Measurements from ENCODE around the gene ITGB1BP1. TPM values are rescaled to one million over a fixed set of nuclear protein-coding genes. Genes with fewer than 3 reads are reported as not detected.

Gene ITGB1BP1
- total and polyA plus RNA-seq, 9 of the 15 experiments (the other 6 are each of a cell fraction or from before 2014, with no cell fraction given): 37.8 to 95.3 (median 50.4) TPM

DNA sequence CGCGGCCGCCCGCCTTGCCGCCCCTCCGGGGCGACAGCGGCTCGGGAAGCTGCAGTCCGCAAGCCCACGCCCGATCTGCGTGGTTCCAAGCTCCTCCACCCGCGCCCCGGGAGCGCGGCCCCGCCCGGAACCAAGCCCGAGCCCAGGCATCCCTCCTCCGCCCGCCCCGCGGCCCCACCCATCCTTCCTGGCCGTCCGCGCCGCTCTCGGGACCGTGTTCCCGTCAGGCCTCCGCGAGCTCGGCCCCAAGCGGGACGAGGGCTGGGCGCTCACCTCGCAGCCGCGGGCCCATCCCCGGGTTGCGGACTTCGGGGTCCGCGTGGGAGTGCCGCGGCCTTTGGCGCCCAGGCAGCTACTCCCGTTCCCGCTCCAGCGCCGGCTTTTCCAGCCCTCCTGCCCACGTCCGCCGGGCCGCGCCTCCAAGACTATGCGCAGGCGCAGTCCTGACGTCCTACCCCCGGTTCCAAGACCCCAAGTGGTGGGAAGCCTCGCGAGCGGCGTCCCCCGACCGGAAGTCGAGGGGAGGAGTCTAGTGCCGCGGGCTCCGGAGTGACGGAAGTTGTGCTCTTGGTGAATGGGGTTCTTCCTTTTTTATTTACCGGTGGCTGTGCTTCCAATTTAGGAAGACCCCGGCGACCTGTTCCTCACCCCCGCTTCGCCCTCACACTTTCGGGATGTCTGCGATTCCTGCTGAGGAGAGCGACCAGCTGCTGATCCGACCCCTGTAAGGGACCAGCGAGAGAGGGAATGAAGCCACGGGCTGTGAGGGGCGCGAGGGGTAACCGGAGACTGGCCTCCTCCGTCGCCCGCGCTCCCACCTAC lies at the start of gene ITGB1BP1, which contains the start of gene CPSF3 (continued):
- TF ChIP-seq, protein P1, sequence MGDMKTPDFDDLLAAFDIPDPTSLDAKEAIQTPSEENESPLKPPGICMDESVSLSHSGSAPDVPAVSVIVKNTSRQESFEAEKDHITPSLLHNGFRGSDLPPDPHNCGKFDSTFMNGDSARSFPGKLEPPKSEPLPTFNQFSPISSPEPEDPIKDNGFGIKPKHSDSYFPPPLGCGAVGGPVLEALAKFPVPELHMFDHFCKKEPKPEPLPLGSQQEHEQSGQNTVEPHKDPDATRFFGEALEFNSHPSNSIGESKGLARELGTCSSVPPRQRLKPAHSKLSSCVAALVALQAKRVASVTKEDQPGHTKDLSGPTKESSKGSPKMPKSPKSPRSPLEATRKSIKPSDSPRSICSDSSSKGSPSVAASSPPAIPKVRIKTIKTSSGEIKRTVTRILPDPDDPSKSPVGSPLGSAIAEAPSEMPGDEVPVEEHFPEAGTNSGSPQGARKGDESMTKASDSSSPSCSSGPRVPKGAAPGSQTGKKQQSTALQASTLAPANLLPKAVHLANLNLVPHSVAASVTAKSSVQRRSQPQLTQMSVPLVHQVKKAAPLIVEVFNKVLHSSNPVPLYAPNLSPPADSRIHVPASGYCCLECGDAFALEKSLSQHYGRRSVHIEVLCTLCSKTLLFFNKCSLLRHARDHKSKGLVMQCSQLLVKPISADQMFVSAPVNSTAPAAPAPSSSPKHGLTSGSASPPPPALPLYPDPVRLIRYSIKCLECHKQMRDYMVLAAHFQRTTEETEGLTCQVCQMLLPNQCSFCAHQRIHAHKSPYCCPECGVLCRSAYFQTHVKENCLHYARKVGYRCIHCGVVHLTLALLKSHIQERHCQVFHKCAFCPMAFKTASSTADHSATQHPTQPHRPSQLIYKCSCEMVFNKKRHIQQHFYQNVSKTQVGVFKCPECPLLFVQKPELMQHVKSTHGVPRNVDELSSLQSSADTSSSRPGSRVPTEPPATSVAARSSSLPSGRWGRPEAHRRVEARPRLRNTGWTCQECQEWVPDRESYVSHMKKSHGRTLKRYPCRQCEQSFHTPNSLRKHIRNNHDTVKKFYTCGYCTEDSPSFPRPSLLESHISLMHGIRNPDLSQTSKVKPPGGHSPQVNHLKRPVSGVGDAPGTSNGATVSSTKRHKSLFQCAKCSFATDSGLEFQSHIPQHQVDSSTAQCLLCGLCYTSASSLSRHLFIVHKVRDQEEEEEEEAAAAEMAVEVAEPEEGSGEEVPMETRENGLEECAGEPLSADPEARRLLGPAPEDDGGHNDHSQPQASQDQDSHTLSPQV (IDR thresholded peaks at IDR 0.05): peak; percentile 34; the same call in 1 of the 2 replicates
- TF ChIP-seq, protein P2, sequence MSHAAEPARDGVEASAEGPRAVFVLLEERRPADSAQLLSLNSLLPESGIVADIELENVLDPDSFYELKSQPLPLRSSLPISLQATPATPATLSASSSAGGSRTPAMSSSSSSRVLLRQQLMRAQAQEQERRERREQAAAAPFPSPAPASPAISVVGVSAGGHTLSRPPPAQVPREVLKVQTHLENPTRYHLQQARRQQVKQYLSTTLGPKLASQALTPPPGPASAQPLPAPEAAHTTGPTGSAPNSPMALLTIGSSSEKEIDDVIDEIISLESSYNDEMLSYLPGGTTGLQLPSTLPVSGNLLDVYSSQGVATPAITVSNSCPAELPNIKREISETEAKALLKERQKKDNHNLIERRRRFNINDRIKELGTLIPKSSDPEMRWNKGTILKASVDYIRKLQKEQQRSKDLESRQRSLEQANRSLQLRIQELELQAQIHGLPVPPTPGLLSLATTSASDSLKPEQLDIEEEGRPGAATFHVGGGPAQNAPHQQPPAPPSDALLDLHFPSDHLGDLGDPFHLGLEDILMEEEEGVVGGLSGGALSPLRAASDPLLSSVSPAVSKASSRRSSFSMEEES (CRISPR knock-in tag; IDR thresholded peaks at IDR 0.05): no peak
- TF ChIP-seq ZNF444 (CRISPR knock-in tag; IDR thresholded peaks at IDR 0.05): no peak
- peak; percentile 78; the same call in 1 of the 2 replicates for TF ChIP-seq ZBTB7A (IDR thresholded peaks at IDR 0.05; ENCODE audit: borderline replicate concordance, control insufficient read depth, low read depth, low read length)
- no peak for TF ChIP-seq TEAD4 (IDR thresholded peaks at IDR 0.05; ENCODE audit: low read length)
- TF ChIP-seq TEAD4 (CRISPR knock-in tag; IDR thresholded peaks at IDR 0.05; ENCODE audit: borderline replicate concordance): peak; percentile 56; the same call in 1 of the 2 replicates
- 0 out of 2 replicates have a peak, but pooled peaks have one; percentile 16 for TF ChIP-seq ZSCAN32 (CRISPR knock-in tag; IDR thresholded peaks at IDR 0.05)
- TF ChIP-seq, protein P3, sequence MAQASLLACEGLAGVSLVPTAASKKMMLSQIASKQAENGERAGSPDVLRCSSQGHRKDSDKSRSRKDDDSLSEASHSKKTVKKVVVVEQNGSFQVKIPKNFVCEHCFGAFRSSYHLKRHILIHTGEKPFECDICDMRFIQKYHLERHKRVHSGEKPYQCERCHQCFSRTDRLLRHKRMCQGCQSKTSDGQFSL (CRISPR knock-in tag; IDR thresholded peaks at IDR 0.05): peak; percentile 60; the same call in 1 of the 2 replicates
- TF ChIP-seq, protein P3 (tag; IDR thresholded peaks at IDR 0.05): no peak
- TF ChIP-seq, protein P4, sequence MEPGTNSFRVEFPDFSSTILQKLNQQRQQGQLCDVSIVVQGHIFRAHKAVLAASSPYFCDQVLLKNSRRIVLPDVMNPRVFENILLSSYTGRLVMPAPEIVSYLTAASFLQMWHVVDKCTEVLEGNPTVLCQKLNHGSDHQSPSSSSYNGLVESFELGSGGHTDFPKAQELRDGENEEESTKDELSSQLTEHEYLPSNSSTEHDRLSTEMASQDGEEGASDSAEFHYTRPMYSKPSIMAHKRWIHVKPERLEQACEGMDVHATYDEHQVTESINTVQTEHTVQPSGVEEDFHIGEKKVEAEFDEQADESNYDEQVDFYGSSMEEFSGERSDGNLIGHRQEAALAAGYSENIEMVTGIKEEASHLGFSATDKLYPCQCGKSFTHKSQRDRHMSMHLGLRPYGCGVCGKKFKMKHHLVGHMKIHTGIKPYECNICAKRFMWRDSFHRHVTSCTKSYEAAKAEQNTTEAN (CRISPR knock-in tag; IDR thresholded peaks at IDR 0.05): 0 out of 2 replicates have a peak, but pooled peaks have one; percentile 52
- no peak for TF ChIP-seq U2AF2 (optimal IDR thresholded peaks at IDR 0.05; ENCODE audit: low read depth, low read length)
- peak; percentile 56; the same call in 1 of the 2 replicates for TF ChIP-seq ZNF143 (CRISPR knock-in tag; IDR thresholded peaks at IDR 0.05)
- peak; percentile 68 to 76 for TF ChIP-seq FOXK2 (conservative IDR thresholded peaks at IDR 0.05 in 1 of 2, IDR thresholded peaks at IDR 0.05 in 1 of 2; ENCODE audit: low read depth in 2 of 2)
- no peak for TF ChIP-seq CBFA2T2 (conservative IDR thresholded peaks at IDR 0.05)
- peak in 1 of 2 experiments; percentile 53; a peak in 1 of 4 replicates for TF ChIP-seq RCOR1 (IDR thresholded peaks at IDR 0.05; ENCODE audit: borderline replicate concordance in 1 of 2, low read depth in 2 of 2, low read length in 2 of 2)
- no peak for TF ChIP-seq GTF2A2 (tag; IDR thresholded peaks at IDR 0.05)
- TF ChIP-seq MECOM (CRISPR knock-in tag; IDR thresholded peaks at IDR 0.05): no peak
- TF ChIP-seq POLR2H (tag; IDR thresholded peaks at IDR 0.05; ENCODE audit: low read depth): no peak; the same call in 1 of the 2 replicates
